Tibial nerve (tissue), 4 donors: ENCODE measurements around the gene FER.

ENCODE experiments used
- EP300 ChIP-seq, 2 donors: sonication (generic); formaldehyde crosslinking; IDR thresholded peaks; one replicate each; pipeline ENCODE4 v1.6.1; 2017; ENCODE audit warnings: antibody characterized with exemption in 2 of 2, mild to moderate bottlenecking in 1 of 2
- POLR2A ChIP-seq, 2 donors: fragments of 450-650 bp; IDR thresholded peaks; one replicate each; pipeline ENCODE4 v1.6.1; 2017; ENCODE audit warnings: antibody characterized with exemption in 2 of 2, mild to moderate bottlenecking in 2 of 2, moderate library complexity in 2 of 2
- TF ChIP-seq, protein P1 (sequence below), 5 experiments: fragments of 200-600 bp in 3 of 5; fragments of 450-650 bp in 2 of 5; sonication (generic) in 3 of 5; IDR thresholded peaks; one replicate each; pipeline ENCODE4 v1.5.1; 2016 to 2019; ENCODE audit warnings: antibody characterized with exemption in 5 of 5, mild to moderate bottlenecking in 3 of 5, moderate library complexity in 2 of 5

DNA sequence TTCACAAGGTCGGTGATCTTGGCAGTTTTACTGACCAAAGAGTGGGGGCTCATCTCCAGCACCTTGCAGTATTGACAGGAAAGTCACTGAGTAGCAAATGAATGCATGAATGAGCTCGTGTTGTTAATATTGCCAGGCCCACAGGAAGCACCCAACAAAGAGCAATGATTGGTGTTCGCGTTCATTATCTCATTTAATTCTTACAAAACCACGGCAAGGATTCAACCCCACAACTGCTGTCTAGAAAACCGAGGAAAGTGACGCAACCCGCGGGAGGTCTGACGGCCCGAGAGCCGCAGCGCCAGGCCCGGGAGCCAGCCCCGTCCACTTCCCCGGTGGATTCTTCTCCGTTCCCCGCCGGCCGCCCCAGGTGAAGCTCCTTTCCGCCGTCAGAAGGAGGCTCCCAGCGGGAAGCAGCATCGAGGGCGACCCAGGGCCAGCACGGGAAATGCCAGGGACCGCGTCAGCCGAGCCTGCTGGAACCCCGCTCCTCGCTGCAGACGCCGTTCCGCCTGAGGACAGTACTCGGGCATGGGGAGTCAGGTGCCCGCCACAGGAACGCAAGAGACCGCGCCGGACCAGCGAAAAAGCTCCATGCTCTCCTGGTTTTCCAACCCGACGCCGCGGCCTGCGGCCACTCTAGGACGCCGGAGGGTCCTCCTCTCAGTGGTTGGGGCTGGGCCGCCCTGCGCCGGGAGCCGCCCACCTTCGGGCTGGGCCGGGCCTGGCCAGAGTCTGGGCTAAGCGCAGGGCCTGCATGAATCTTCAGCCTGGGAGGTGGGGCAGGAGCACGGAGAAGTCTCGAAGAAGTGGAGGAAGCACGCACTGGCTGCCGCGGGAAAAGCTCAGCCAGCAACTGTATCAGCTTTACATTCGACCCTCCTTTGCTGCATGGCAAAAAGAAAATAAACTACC, 19.8 kb upstream of the FER start:
- TF ChIP-seq POLR2A (IDR thresholded peaks at IDR 0.05), result peak; percentile 78 to 87
- TF ChIP-seq, protein P1, sequence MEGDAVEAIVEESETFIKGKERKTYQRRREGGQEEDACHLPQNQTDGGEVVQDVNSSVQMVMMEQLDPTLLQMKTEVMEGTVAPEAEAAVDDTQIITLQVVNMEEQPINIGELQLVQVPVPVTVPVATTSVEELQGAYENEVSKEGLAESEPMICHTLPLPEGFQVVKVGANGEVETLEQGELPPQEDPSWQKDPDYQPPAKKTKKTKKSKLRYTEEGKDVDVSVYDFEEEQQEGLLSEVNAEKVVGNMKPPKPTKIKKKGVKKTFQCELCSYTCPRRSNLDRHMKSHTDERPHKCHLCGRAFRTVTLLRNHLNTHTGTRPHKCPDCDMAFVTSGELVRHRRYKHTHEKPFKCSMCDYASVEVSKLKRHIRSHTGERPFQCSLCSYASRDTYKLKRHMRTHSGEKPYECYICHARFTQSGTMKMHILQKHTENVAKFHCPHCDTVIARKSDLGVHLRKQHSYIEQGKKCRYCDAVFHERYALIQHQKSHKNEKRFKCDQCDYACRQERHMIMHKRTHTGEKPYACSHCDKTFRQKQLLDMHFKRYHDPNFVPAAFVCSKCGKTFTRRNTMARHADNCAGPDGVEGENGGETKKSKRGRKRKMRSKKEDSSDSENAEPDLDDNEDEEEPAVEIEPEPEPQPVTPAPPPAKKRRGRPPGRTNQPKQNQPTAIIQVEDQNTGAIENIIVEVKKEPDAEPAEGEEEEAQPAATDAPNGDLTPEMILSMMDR (IDR thresholded peaks at IDR 0.05), result peak in 1 of 5 experiments; percentile 14
- TF ChIP-seq EP300 (IDR thresholded peaks at IDR 0.05), result peak in 1 of 2 donors; percentile 96
